Stimulated activated CD8-positive, alpha-beta memory T cell treated with anti-CD3 and anti-CD28 coated beads, Interleukin-7, amount 100 ng/mL, for 4 hours (primary cell): Measurements from ENCODE around the gene COMMD7.

ENCODE experiments used
- DNase-seq, 2 donors: peaks; one replicate each; pipeline ENCODE4 v3.0.0-alpha.2; 2020; ENCODE audit warnings: low read depth in 2 of 2

Gene COMMD7

GRCh38 chr20:32743237-32744112 is at the start of gene COMMD7:
Gene COMMD7 (minus strand): TSS chr20:32743467. CDS start chr20:32743391, 76 bp downstream.
- peak; percentile 53 to 72 for DNase-seq

GRCh38 chr20:32792731-32793458 is 49.6 kb upstream of the COMMD7 start:
- no peak for DNase-seq

GRCh38 chr20:32792316-32792715 is 49.0 kb upstream of the COMMD7 start:
- DNase-seq = peak in 1 of 2 donors; percentile 10

- no peak for DNase-seq
Observed at GRCh38 chr20:32790751-32791057, 47.4 kb upstream of the COMMD7 start.

- DNase-seq = peak; percentile 51 to 53
Observed at GRCh38 chr20:32789896-32790750, 46.9 kb upstream of the COMMD7 start.

GRCh38 chr20:32787168-32787567 is 43.9 kb upstream of the COMMD7 start:
- no peak for DNase-seq

GRCh38 chr20:32786059-32786760 is 42.9 kb upstream of the COMMD7 start:
- DNase-seq = no peak

- DNase-seq = no peak
Observed at GRCh38 chr20:32784369-32785080, 41.3 kb upstream of the COMMD7 start.

- no peak for DNase-seq
Observed at GRCh38 chr20:32780749-32781655, 37.7 kb upstream of the COMMD7 start.

- no peak for DNase-seq
Observed at GRCh38 chr20:32780278-32780677, 37.0 kb upstream of the COMMD7 start.

- DNase-seq = no peak
Observed at GRCh38 chr20:32779500-32780211, 36.4 kb upstream of the COMMD7 start.

- DNase-seq = no peak
Observed at GRCh38 chr20:32777177-32777956, 34.1 kb upstream of the COMMD7 start.

GRCh38 chr20:32775336-32775991 is 32.2 kb upstream of the COMMD7 start:
- DNase-seq = no peak

- no peak for DNase-seq
Observed at GRCh38 chr20:32773855-32774254, 30.6 kb upstream of the COMMD7 start.

GRCh38 chr20:32773223-32773622 is 30.0 kb upstream of the COMMD7 start:
- DNase-seq = no peak

- no peak for DNase-seq
Observed at GRCh38 chr20:32772046-32772445, 28.8 kb upstream of the COMMD7 start.

- no peak for DNase-seq
Observed at GRCh38 chr20:32767418-32768198, 24.3 kb upstream of the COMMD7 start.
